SK-N-SH treated with all-trans-retinoic acid at 6 μM for 48 hours (cell line): ENCODE results near the gene TREML4.

Experiments
- CSDC2 ChIP-seq: fragments of 250-450 bp; sonication (Bioruptor Pico); IDR thresholded peaks from 2 replicates; pipeline ENCODE4 v1.5.0; 2020; ENCODE audit warnings: mild to moderate bottlenecking, moderate library complexity
- ISL1 ChIP-seq: fragments of 250-450 bp; sonication (Bioruptor Pico); IDR thresholded peaks from 2 replicates; pipeline ENCODE4 v2.1.2; 2022; ENCODE audit warnings: mild to moderate bottlenecking, moderate library complexity
- OSR1 ChIP-seq: fragments of 250-450 bp; sonication (Bioruptor Pico); IDR thresholded peaks from 2 replicates; pipeline ENCODE4 v1.8.0; 2022; ENCODE audit warnings: moderate library complexity, mild to moderate bottlenecking, inconsistent platforms
- PATZ1 ChIP-seq: fragments of 250-450 bp; sonication (Bioruptor Pico); IDR thresholded peaks from 2 replicates; pipeline ENCODE4 v1.8.0; 2020; ENCODE audit warnings: mild to moderate bottlenecking, moderate library complexity, borderline replicate concordance
- RARB ChIP-seq: fragments of 250-450 bp; sonication (Bioruptor Pico); IDR thresholded peaks from 2 replicates; pipeline ENCODE4 v1.8.0; 2021; ENCODE audit warnings: mild to moderate bottlenecking, moderate library complexity
- SNAI2 ChIP-seq: fragments of 250-450 bp; sonication (Bioruptor Pico); IDR thresholded peaks from 2 replicates; pipeline ENCODE4 v1.5.0; 2020; ENCODE audit warnings: mild to moderate bottlenecking, moderate library complexity

DNA sequence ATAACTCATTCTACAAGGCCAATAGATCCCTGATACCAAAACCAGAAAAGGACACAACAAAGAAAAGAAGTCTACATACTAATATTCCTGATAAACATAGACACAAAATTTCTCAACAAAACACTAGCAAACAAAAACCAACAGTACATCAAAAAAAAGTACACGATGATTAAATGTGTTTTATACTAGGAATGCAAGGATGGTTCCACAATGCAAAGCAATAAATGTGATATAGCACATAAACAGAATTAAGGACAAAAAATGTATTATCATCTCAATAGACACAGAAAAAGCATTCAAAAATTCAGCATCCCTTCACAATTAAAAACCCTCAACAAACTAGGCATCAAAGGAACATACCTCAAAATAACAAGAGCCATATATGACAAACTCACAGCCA lies 35.1 kb downstream of the TREML4 start:
- TF ChIP-seq PATZ1 (no peak), SNAI2 (CRISPR knock-in tag) (no peak), CSDC2 (CRISPR knock-in tag) (no peak), OSR1 (CRISPR knock-in tag) (no peak), RARB (CRISPR knock-in tag) (no peak), ISL1 (CRISPR knock-in tag) (no peak)
